Esophagus (tissue), 2 donors: Measurements from ENCODE around the gene ATP2B2. TPM values are rescaled to one million over a fixed set of nuclear protein-coding genes. Genes with fewer than 3 reads are reported as not detected.

Source experiments
- H3K27ac ChIP-seq, 2 donors: one replicate each; pipeline ENCODE4 v1.5.1; 2013; ENCODE audit warnings: low read depth in 2 of 2, mild to moderate bottlenecking in 2 of 2, inconsistent platforms in 1 of 2, low read length in 1 of 2, moderate library complexity in 1 of 2
- H3K27me3 ChIP-seq, 2 donors: one replicate each; pipeline ENCODE4 v1.6.1; 2013; ENCODE audit warnings: low read length in 2 of 2, control low read depth in 1 of 2, mild to moderate bottlenecking in 1 of 2; ENCODE audit not compliant: insufficient read depth in 2 of 2, control insufficient read depth in 1 of 2
- H3K36me3 ChIP-seq, 2 donors: one replicate each; pipeline ENCODE4 v1.6.1; 2013; ENCODE audit warnings: low read length in 1 of 2; ENCODE audit not compliant: control insufficient read depth in 2 of 2, insufficient read depth in 2 of 2
- H3K4me1 ChIP-seq, 2 donors: one replicate each; pipeline ENCODE4 v1.6.1; 2013; ENCODE audit warnings: low read length in 1 of 2; ENCODE audit not compliant: control insufficient read depth in 2 of 2, insufficient read depth in 2 of 2
- H3K4me3 ChIP-seq, 2 donors: one replicate each; pipeline ENCODE4 v1.5.1; 2013; ENCODE audit warnings: low read length in 2 of 2, mild to moderate bottlenecking in 2 of 2, low read depth in 1 of 2, moderate library complexity in 1 of 2
- H3K9me3 ChIP-seq, 2 donors: one replicate each; pipeline ENCODE4 v1.6.1; 2013; ENCODE audit warnings: mild to moderate bottlenecking in 2 of 2, low read depth in 1 of 2, low read length in 1 of 2, moderate library complexity in 1 of 2; ENCODE audit not compliant: control insufficient read depth in 2 of 2, insufficient read depth in 1 of 2
- WGBS, 2 donors: extraction: QIAGEN DNeasy Blood & Tissue Kit; methylation state at CpG; one replicate each; pipeline ENCODE4 v1.1.7; 2013; 5-methylcytosine and 5-hydroxymethylcytosine counted together
- polyA plus RNA-seq, 2 donors: library from polyadenylated mRNA; stranded (reverse); fragments of 200-250 nt; gene quantifications; one replicate each; pipeline ENCODE4 v1.2.3, GENCODE V29; 2013
- donor health status: healthy with polysubstance abuse.
- donor health status: Bipolar disorder and iron deficiency.

Gene ATP2B2
- polyA plus RNA-seq, 2 donors = 0.06 to 0.08 TPM

GRCh38 chr3:10413041-10413440 is 92.3 kb downstream of the ATP2B2 start:
- no peak overlapping the region for H3K4me3 ChIP-seq
- H3K27me3 ChIP-seq = no peaks in the 10 kb centered on the region
- H3K4me1 ChIP-seq = no peaks in the 10 kb centered on the region
- 89 to 95% methylated on average over 4 of the region's 4 CpGs for WGBS, 2 donors
- no peaks in the 10 kb centered on the region for H3K36me3 ChIP-seq
- no peaks in the 10 kb centered on the region for H3K9me3 ChIP-seq
- H3K27ac ChIP-seq = no peak overlapping the region

GRCh38 chr3:10411598-10412332 is 93.6 kb downstream of the ATP2B2 start:
- no peak overlapping the region for H3K4me3 ChIP-seq

DNA sequence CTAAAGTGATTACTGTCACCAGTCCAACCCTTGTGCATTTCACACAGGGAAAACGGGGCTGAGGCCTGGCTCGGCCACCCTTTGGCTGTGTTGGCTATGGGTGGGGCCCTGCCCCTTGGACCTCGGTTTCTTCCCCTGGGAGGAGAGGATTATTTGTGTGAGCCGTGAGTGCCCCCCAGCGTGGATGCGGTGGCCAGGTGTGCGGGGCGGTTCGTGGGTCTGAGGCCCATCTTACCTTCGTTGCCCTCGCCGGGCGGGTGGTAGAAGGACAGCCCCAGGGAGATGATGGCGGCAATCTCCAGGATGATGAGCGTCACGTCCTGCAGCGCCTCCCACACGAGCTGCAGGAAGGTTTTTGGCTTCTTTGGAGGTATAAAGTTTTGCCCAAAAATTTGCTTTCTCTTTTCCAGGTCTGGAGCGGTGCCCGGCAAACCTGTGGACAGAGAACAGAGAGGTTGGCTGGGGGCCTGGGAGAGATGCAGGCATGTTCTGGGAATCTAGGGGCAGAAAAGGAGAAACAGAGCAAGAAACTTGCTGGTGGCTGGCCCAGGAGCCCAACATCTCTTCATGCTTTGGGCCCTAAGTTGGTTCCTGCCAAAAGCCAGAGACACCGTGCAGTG is 94.9 kb downstream of the ATP2B2 start:
- H3K36me3 ChIP-seq = no peaks in the 10 kb centered on the region
- H3K4me3 ChIP-seq = no peak overlapping the region
- 83 to 87% methylated on average over 21 of the region's 21 CpGs for WGBS, 2 donors
- no peaks in the 10 kb centered on the region for H3K4me1 ChIP-seq
- no peaks in the 10 kb centered on the region for H3K9me3 ChIP-seq
- no peaks in the 10 kb centered on the region for H3K27me3 ChIP-seq
- no peak overlapping the region for H3K27ac ChIP-seq

More at GRCh38 chr3:10411598-10412332, 93.6 kb downstream of the ATP2B2 start:
- no peaks in the 10 kb centered on the region for H3K36me3 ChIP-seq
- H3K9me3 ChIP-seq = no peaks in the 10 kb centered on the region
- no peaks in the 10 kb centered on the region for H3K27me3 ChIP-seq
- WGBS, 2 donors = 92 to 93% methylated on average over 9 of the region's 9 CpGs
- H3K4me1 ChIP-seq = no peaks in the 10 kb centered on the region
- no peak overlapping the region for H3K27ac ChIP-seq

- Histone ChIP-seq H3K27ac (no peak overlapping the region), H3K36me3 (no peaks in the 10 kb centered on the region), H3K4me3 (no peak overlapping the region), H3K27me3 (no peaks in the 10 kb centered on the region), H3K9me3 (no peaks in the 10 kb centered on the region), H3K4me1 (no peaks in the 10 kb centered on the region)
- 78 to 86% methylated on average over 8 of the region's 8 CpGs for WGBS, 2 donors
Measured at GRCh38 chr3:10408680-10409079, 96.7 kb downstream of the ATP2B2 start.

DNA sequence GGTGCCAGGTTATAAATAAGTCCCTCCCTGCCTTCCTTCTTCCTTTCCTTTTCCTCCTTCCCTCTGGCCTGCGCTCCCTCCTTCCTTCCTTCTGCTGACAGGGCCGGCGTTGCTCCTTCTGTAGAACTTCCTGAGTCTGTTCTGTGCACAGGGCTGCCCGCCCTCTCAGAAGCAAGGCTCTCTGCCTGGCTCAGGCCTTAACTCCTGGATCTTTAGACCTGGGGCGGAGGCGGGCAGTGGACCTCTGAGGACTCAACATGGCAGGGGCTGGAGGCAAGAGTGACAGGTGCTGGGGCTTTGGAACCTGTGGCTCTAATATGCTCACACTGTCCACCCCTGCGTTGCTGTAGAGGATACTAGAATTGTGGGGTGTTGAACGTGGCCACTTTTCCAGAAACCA is 98.0 kb downstream of the ATP2B2 start:
- no peaks in the 10 kb centered on the region for H3K36me3 ChIP-seq
- H3K9me3 ChIP-seq = no peaks in the 10 kb centered on the region
- H3K4me3 ChIP-seq = no peak overlapping the region
- H3K27ac ChIP-seq = no peak overlapping the region
- no peaks in the 10 kb centered on the region for H3K27me3 ChIP-seq
- WGBS, 2 donors = 82 to 83% methylated on average over 8 of the region's 8 CpGs
- H3K4me1 ChIP-seq = no peaks in the 10 kb centered on the region

DNA sequence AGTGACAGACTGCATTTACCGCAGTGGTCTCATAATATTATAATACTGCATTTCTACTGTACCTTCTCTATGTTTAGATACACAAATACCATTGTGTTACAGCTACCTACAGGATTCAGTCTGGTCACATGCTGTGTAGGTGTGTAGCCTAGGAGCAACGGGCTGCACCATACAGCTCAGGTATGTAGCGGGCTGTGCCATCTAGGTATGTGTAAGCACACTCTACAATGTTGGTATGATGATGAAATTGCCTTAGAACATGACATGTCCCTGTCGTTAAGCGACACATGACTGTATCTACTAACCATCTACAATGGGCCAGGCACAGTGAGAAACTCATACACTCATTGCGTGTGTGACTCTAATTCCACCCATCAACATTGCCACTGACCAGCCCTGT is 99.0 kb downstream of the ATP2B2 start:
- Histone ChIP-seq H3K4me1 (no peaks in the 10 kb centered on the region), H3K4me3 (no peak overlapping the region), H3K27me3 (no peaks in the 10 kb centered on the region), H3K36me3 (no peaks in the 10 kb centered on the region), H3K27ac (no peak overlapping the region), H3K9me3 (no peaks in the 10 kb centered on the region)
- 86 to 89% methylated on average over 6 of the region's 6 CpGs for WGBS, 2 donors

- H3K9me3 ChIP-seq = no peaks in the 10 kb centered on the region
- H3K4me1 ChIP-seq = no peaks in the 10 kb centered on the region
- H3K36me3 ChIP-seq = no peaks in the 10 kb centered on the region
- H3K27me3 ChIP-seq = no peaks in the 10 kb centered on the region
- H3K4me3 ChIP-seq = no peak overlapping the region
- 21 to 57% methylated on average over 1 of the region's 1 CpG for WGBS, 2 donors
- no peak overlapping the region for H3K27ac ChIP-seq
Measured at GRCh38 chr3:10405816-10406215, 99.6 kb downstream of the ATP2B2 start.

GRCh38 chr3:10404876-10405275 is 100.5 kb downstream of the ATP2B2 start:
- H3K9me3 ChIP-seq = no peaks in the 10 kb centered on the region
- WGBS, 2 donors = 72 to 85% methylated on average over 3 of the region's 3 CpGs

DNA sequence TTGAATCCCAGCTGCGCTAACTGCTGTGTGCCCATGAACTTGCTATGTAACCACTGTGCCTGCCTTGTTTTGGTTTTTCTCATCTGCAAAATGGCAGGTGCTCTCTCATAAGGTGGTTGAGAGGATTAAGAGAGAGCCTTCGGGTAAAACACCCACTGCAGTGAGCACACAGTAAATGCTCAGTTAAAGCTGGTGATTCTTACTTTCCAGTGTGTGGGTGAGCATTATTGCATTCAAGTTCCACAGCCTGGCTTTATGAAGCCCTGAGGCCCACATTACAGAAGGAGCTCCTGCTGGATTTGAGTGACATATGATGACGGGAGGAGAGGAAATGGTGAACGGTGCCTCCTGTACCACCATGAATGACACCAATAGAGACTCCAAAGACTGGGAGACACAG is 101.0 kb downstream of the ATP2B2 start:
- Histone ChIP-seq H3K9me3 (no peaks in the 10 kb centered on the region), H3K4me3 (no peak overlapping the region), H3K36me3 (no peaks in the 10 kb centered on the region), H3K4me1 (no peaks in the 10 kb centered on the region), H3K27ac (no peak overlapping the region), H3K27me3 (no peaks in the 10 kb centered on the region)
- 73 to 80% methylated on average over 4 of the region's 4 CpGs for WGBS, 2 donors

More at GRCh38 chr3:10404876-10405275, 100.5 kb downstream of the ATP2B2 start:
- Histone ChIP-seq H3K27me3 (no peaks in the 10 kb centered on the region), H3K36me3 (no peaks in the 10 kb centered on the region), H3K4me1 (no peaks in the 10 kb centered on the region), H3K27ac (no peak overlapping the region), H3K4me3 (no peak overlapping the region)
